GM18951 (cell line): ENCODE results near the gene ARSG.
"Not testable (repeated sequence)": the region's sequence is repeated elsewhere in the genome, so short reads cannot be mapped to it uniquely, and the experiment has no call there.

Source experiments
- POLR2A ChIP-seq: IDR thresholded peaks from 4 replicates; pipeline ENCODE4 v1.6.1; 2011; ENCODE audit warnings: mild to moderate bottlenecking; ENCODE audit not compliant: insufficient read length, insufficient read depth; ENCODE audit errors: extremely low read depth
- in situ Hi-C: fragments of 300-500 bp; cut with MboI; formaldehyde crosslinking; loops from one replicate; pipeline ENCODE4 v1.12.0; 2022; ENCODE audit warnings: low sequenced_read_pairs, mixed read lengths, inconsistent platforms; ENCODE audit not compliant: unreplicated experiment

The ARSG gene

DNA sequence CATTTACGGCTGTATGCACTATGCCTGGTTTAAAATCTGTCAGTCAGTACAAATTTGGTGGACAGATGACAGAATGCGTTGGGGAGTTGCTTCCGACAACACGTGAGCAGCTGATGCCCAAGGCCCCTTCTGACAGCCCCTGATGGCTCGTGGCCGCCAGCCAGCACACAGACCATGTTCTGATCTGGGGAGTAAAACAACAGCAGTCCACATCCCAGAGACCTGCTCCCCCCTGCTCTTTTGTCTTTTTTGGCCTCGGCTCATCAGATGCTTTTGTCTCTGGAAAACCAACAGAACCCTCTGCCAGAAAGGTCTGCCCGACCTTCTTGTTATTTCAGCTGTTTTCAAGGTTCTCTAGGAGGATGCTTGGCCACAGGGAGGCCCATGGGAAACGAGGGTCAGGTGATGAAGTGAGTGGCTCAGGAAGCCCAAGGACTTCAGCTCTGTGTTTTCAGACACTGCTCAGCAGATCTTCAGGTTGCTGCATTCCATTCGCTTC is 10.8 kb downstream of the ARSG start:
- no peak for TF ChIP-seq POLR2A
- in situ Hi-C loops, result no loop called here

DNA sequence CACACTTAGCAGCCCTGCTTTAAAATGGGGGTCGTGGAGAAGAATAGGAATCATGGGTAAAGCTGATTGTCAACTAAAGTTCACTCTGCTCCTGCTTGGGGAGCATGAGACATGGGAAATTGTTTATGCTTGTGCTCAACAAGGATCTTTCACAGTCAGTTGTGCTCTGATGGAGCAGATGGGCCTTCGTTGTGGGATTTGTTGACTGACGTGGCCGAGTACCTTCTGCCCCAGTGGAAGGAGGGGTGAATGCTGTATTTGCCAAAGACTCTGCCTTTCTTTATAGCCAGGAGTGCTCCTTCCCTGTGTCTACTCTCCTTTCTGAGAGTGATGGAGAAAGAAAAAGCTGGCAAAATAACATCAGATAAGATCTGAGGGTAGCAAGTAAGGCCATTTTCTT is 11.4 kb downstream of the ARSG start:
- no peak for TF ChIP-seq POLR2A
- in situ Hi-C loops, result no loop called here

DNA sequence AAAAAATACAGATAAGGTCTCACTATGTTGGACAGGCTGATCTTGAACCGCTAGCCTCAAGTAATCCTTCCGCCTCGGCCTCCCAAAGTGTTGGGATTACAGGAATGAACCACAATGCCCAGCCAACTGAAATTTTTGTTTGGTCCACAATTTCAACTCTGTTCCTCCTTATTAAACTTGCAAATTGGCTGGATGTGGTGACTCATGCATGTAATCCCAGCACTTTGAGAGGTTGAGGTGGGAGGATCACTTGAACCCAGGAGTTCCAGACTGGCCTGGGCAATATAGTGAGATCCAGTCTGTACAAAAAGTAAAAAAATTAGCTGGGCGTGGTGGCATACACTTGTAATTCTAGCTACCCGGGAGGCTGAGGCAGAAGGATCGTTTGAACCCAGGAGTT is 13.4 kb downstream of the ARSG start:
- in situ Hi-C loops, result no loop called here

DNA sequence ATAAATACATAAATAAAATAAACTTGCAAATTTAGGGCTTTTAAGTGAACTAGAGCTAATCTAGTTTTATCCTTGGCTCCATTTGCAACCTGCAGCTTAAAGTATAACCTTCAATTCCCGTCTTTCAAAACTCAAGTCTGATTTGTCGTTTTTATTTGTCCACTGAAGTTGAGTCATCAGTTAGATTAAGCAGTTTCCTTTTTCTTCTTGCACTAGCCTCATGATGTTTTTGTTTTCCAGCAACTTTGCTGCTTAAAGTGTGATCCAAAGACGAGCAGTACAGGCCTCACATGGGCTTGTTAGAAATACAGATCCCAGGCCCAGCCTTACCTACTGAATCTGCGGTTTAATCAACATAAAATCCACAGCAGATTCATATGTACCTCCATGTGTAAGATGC is 13.8 kb downstream of the ARSG start:
- in situ Hi-C loops, result no loop called here

More for the DNA sequence above, 13.4 kb downstream of the ARSG start:
- no peak for TF ChIP-seq POLR2A

DNA sequence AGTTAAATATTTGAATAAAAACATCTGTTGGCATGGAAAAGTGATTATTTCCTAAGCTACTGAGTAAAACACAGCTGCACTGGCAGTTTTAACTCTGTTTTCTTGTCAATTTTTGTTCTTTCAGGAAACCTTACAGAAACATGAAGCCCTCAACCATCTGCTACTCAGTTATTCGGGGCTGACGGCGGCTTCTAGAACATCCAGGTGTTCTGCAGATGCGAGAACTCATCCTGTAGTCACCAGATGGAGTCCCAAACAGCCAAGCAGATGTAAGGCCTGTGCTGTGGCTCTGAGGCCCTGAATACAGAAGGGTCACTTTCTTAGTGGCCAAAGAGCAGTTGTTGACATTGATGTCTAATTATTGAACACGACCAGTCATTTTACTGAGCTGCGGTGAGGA is 15.5 kb downstream of the ARSG start:
- no peak for TF ChIP-seq POLR2A

More for the DNA sequence above, 13.8 kb downstream of the ARSG start:
- no peak for TF ChIP-seq POLR2A

DNA sequence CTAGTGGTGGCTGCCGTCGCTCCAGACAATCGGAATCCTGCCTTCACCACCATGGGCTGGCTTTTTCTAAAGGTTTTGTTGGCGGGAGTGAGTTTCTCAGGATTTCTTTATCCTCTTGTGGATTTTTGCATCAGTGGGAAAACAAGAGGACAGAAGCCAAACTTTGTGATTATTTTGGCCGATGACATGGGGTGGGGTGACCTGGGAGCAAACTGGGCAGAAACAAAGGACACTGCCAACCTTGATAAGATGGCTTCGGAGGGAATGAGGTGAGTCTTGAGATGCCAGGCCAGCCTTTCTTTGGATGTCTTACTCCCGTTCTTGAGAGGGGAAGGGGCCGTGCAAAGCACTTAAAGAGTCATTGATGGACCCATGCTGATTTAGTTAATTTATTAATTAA is 16.1 kb downstream of the ARSG start:
- no peak for TF ChIP-seq POLR2A
- in situ Hi-C loops, result no loop called here

More for the DNA sequence above, 15.5 kb downstream of the ARSG start:
- in situ Hi-C loops, result no loop called here

DNA sequence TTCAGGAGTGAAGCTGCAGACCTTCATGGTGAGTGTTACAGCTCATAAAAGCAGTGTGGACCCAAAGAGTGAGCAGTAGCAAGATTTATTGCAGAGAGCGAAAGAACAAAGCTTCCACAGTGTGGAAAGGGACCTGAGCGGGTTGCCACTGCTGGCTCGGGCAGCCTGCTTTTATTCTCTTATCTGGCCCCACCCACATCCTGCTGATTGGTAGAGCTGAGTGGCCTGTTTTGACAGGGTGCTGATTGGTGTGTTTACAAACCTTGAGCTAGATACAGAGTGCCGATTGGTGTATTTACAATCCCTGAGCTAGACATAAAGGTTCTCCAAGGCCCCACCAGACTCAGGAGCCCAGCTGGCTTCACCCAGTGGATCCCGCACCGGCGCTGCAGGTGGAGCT is 17.2 kb downstream of the ARSG start:
- in situ Hi-C loops, result not testable (repeated sequence)

DNA sequence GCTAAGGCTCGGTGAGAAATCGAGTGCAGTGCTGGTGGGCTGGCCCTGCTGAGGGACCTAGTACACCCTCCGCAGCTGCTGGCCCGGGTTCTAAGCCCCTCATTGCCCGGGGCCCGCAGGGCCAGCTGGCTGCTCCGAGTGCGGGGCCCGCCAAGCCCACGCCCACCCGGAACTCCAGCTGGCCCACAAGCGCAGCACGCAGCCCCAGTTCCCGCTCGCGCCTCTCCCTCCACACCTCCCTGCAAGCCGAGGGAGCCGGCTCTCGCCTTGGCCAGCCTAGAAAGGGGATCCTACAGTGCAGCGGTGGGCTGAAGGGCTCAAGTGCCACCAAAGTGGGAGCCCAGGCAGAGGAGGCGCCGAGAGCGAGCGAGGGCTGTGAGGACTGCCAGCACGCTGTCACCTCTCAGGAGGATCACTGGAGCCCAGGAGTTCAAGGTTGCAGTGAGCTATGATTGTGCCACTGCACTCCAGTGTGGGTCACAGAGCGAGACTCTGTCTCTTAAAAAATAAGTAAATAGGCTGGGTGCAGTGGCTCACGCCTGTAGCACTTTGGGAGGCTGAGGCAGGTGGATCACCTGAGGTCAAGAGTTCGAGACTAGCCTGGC is 17.9 kb downstream of the ARSG start:
- in situ Hi-C loops, result not testable (repeated sequence)

DNA sequence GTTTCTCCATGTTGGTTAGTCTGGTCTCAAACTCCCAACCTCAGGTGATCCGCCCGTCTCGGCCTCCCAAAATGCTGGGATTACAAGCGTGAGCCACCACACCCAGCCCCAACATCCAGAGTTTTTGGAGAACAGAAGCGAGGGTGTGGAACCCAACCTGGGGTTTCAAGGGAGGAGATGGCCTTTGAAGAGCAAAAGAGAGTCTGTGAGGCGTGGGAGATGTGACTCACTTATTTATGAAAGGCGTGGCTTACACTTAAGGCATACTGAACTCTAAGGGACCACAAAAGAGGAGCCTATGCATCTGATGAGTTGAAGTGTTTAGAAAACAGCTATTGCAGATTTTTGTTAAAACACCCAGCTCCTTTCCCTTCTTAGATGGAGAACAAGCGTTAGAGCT is 18.9 kb downstream of the ARSG start:
- no peak for TF ChIP-seq POLR2A
- in situ Hi-C loops, result no loop called here

DNA sequence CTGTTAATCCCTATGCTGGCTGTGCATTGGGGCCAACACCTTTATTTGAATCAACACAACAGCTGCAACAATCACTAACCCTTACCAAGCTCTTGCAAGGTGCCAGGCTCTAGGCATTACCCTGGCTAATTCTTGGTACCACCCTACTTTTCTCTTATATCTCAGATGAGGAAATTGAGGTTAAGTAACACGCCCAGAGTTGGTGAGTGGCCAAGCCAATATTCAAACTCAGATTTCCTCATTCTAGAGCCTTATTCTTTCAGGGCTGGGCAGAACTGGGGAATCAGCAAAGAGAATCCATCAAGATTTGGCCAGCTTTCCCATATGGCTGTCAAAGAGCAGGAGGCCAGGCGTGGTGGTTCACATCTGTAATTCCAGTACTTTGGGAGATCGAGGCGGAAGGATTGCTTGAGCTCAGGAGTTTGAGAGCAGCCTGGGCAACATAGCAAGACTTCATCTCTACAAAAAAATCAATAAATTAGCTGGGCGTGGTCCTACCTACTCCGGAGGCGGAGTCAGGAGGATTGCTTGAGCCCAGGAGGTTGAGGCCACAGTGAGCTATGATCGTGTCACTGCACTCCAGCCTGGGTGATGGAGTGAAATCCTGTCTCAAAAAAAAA is 23.7 kb downstream of the ARSG start:
- in situ Hi-C loops, result no loop called here
- no peak for TF ChIP-seq POLR2A

DNA sequence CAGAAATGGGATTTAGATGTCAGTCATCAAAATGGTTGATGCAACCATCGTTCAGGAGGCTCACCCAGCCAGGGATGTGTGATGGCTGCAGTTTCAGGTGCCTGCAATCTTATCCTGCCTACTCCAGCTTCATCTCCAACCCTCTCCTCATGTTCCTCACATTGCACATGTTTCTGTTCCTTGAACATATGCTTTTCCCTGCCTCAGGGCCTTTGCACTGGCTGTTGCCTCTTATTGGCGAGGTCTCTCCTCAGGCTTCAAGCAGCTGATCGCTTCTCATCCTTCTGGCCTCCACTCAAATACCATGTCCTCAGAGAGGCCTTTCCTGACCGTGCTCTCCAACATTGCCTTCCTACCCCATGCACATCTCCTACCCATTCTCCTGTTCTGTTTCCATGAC is 24.6 kb downstream of the ARSG start:
- no peak for TF ChIP-seq POLR2A
- in situ Hi-C loops, result no loop called here

DNA sequence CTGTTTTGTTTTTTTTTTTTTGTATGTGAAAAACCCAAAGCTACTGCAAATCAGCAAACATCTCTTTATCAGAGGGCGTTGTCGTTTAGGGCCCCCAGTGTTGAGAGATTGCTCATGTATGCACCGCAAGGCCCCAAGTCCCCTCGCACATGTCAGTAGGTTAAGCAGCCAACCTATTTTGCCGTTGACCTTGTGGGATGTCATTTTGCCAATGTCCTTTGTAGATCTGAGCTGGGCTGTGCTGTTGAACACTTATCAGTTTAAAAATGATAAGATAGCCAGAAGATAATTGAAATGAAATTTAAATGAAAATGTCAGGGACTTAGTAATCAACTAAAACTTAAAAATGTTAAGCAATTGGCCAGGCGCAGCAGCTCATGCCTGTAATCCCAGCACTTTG is 26.2 kb downstream of the ARSG start:
- in situ Hi-C loops, result no loop called here

DNA sequence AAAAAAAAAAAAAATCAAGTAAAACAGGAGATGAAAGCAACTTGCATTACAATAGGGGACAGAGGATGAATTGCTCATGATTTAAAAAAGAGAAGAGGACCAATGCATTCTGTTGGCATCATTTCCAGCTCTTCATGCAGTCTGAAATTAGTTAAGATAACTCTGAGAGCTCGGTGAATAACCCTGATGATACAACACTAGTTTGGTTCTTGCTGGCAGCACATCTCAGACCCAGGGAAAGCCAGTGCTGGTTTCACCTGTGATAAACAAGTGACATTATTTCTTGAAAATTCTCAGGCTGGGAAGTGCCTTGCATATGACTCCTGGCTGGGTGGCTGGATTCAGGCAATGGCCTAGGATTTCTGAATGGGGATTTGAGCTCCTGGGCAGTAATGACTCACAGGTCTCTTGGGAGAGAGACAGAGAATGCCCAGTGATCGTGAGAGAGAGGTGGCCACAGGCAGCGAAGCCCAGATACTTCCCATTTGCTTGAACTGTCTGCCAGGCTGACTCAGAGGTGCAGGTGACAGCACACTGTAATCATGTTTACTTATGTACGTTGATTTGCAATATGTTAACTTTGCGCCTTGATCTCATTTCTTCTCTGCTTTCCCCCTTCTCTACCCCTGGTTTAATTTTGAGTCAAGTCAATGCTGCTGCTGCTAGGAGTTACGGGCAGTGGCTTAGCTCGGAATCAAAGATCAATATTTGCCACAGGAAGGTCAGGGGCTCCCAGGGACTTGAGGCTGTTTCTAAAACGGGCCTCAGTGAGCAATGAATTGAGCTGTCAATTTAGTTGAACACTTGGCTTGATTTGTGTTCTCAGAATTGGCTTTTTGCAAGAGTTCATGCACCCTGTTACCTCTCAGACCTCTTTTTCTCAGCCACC is 27.1 kb downstream of the ARSG start:
- in situ Hi-C loops, result no loop called here
- TF ChIP-seq POLR2A, result no peak

More for the DNA sequence above, 26.2 kb downstream of the ARSG start:
- TF ChIP-seq POLR2A, result no peak
